ENCODE results near the gene FUCA2.
"Not testable (repeated sequence)": the region's sequence is repeated elsewhere in the genome, so short reads cannot be mapped to it uniquely, and the experiment has no call there.

FUCA2 gene

DNA sequence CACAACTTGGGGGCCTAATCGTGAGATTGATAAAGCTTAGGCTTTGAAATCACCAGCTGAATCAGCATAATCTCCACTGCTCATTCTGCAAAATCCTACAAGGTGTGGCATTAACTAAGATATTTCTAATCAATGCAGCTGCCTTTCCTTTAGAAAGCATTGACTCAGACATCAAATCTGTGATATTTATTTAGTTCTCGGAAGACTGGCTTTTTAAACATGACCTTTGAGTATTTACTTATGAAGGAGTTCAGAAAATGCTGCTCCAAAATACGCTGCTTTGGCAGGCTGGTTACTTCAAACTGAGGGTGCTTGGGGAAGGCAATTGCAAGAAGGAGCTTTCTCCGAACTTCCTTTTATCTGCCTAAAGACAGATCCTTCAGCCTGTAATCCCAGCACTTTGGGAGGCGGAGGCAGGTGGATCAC, 23.7 kb upstream of the FUCA2 start:
- no peak for DNase-seq

GRCh38 chr6:143531720-143532499, 20.4 kb upstream of the FUCA2 start:
- no peak for DNase-seq

GRCh38 chr6:143529095-143529494, 17.6 kb upstream of the FUCA2 start:
- no peak for DNase-seq

- no peak for DNase-seq
Observed at GRCh38 chr6:143528164-143528811, 16.8 kb upstream of the FUCA2 start.

- DNase-seq: no peak
Observed at GRCh38 chr6:143527677-143528076, 16.2 kb upstream of the FUCA2 start.

- no peak for DNase-seq
Observed at GRCh38 chr6:143525356-143525755, 13.8 kb upstream of the FUCA2 start.

- no peak for DNase-seq
Observed at GRCh38 chr6:143522039-143522600, 10.6 kb upstream of the FUCA2 start.

- no peak for DNase-seq
Observed at GRCh38 chr6:143517447-143517773, 5.9 kb upstream of the FUCA2 start.

DNA sequence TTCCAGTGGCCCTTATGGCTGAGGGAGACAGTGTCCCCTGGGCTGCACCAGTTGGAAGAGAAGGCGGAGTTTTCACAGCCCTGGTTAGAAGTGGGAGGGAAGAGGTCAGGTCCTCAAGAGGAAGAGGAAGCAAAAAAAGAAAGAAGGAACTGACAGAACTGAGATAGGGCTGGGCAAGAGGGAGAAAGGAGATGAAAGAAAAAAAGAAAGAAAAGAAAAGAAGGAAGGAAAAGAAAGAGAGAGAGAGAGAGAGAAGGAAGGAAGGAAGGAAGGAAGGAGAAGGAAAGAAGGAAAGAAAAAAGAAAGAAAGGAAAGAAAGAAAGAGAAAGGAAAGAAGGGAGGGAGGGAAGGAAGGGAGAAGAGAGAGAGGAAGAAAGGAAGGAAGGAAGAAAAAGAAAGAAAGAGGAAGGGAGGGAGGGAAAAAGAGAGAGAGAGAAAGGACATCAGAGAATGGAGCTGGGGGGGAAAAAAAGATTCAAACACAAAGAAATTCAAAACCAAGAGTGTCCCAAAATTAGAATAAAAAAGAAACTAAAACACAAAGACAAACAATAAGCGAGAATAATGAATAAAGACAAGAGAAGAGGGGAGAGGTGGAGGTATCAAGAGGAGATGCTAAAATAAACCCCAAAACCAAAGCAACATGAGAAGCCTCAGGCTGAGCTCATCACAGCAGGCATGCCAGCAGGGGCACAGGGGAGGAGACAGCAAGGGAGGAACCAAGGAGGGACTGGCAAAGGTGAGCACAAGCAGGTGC, 5.3 kb upstream of the FUCA2 start:
- DNase-seq: no peak

GRCh38 chr6:143515766-143516355, 4.3 kb upstream of the FUCA2 start:
- DNase-seq: no peak

- no peak for DNase-seq
Observed at GRCh38 chr6:143515061-143515760, 3.7 kb upstream of the FUCA2 start.

DNA sequence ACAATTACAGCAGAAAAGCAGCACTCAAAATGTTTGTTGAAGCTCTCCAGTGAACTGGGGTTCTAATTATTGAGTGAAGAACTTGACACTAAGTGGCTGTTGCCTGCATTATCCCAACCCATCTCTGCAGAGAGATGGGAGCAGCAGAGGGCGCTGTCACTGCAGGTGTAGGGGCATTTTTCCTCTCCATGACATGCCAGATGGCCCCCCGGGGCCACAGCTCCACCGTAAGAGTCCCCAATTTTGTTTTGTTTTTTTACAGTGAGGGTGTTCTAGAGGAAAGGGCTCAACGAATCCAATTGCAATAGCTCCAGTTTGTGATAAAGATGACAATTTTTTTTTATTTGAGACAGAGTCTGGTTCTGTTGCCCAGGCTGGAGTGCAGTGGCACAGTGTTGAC, 1.9 kb upstream of the FUCA2 start:
- DNase-seq: peak; percentile 27

DNA sequence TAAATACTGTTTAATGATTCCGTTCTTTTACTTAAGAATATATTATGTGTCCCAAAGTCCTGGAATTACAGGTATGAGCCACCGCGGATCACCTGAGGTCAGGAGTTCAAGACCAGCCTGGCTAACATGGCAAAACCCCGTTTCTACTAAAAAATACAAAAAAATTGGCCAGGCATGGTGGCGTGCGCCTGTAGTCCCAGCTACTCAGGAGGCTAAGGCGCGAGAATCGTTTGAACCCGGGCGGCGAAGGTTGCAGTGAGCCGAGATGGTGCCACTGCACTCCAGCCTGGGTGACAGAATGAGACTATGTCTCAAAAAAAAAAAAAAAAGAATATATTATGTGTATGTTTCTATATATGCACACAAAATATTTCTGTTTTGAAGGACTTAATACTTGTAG, 1.2 kb downstream of the FUCA2 start:
- not testable (repeated sequence) for DNase-seq

GRCh38 chr6:143507358-143508145, 4.0 kb downstream of the FUCA2 start:
- no peak for DNase-seq

- no peak for DNase-seq
Observed at GRCh38 chr6:143506620-143507019, 4.9 kb downstream of the FUCA2 start.

GRCh38 chr6:143506199-143506598, 5.3 kb downstream of the FUCA2 start:
- no peak for DNase-seq

- DNase-seq: no peak
Observed at GRCh38 chr6:143505537-143505936, 6.0 kb downstream of the FUCA2 start.

GRCh38 chr6:143505111-143505510, 6.4 kb downstream of the FUCA2 start:
- no peak for DNase-seq

- no peak for DNase-seq
Observed at GRCh38 chr6:143504369-143504768, 7.2 kb downstream of the FUCA2 start.

DNA sequence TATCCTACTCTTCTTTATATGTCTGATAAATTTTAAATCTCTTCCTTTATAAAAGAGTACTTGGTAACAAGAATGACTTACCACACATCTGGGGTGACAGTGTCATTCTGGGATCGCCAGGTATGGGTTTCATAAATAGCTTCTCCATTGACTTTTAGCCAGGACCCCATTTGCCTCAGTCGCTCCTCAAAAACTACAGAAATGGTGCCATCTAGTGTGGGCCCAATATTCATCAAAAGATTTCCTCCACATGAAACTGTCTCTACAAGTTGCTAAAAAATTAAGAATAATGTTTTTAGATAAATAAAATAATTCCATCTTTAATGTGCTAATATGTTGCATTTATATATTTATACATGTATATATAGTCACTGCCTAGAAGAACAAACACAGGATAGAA, 9.7 kb downstream of the FUCA2 start:
- no peak for DNase-seq

GRCh38 chr6:143498428-143498827, 13.1 kb downstream of the FUCA2 start:
- DNase-seq: no peak

DNA sequence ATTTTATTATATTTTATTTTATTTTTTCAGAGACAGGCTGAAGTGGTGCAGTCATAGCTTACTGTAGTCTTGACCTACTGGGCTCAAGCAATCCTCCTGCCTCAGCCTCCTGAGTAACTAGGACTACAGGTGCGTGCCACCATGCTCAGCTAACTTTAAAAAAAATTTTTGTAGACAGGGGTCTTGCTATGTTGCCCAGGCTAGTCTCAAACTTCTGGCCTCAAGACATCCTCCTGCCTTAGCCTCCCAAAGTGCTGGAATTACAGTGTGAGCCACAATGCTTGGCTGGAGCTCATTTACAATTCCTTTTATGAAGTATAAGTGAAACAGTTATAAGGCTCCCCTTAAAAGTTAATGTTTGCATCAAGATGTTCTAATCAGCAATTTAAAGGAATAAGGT, 14.5 kb downstream of the FUCA2 start:
- DNase-seq: no peak
